NCI-H1092 (cell line): ENCODE measurements around the gene TOX2.

Experiments used
- DNase-seq: peaks from one replicate; lab custom pipeline; 2025; lab: John Stamatoyannopoulos, UW

The TOX2 gene

GRCh38 chr20:44001667-44002596, 87.3 kb downstream of the TOX2 start:
- DNase-seq, result no peak

GRCh38 chr20:44002861-44003260, 88.2 kb downstream of the TOX2 start:
- DNase-seq, result no peak

- DNase-seq, result no peak
Observed at GRCh38 chr20:44003609-44004008, 89.0 kb downstream of the TOX2 start.

- DNase-seq, result no peak
Observed at GRCh38 chr20:44004306-44004915, 89.8 kb downstream of the TOX2 start.

GRCh38 chr20:44005661-44006060, 91.0 kb downstream of the TOX2 start:
- no peak for DNase-seq

GRCh38 chr20:44006126-44006525, 91.5 kb downstream of the TOX2 start:
- no peak for DNase-seq

- DNase-seq, result no peak
Observed at GRCh38 chr20:44006578-44006977, 91.9 kb downstream of the TOX2 start.

- DNase-seq, result no peak
Observed at GRCh38 chr20:44008806-44009678, 94.4 kb downstream of the TOX2 start.

GRCh38 chr20:44009679-44009992, 95.0 kb downstream of the TOX2 start:
- no peak for DNase-seq

- no peak for DNase-seq
Observed at GRCh38 chr20:44010162-44010704, 95.6 kb downstream of the TOX2 start.

- no peak for DNase-seq
Observed at GRCh38 chr20:44011251-44011940, 96.7 kb downstream of the TOX2 start.

- no peak for DNase-seq
Observed at GRCh38 chr20:44012466-44013226, 98.0 kb downstream of the TOX2 start.

GRCh38 chr20:44014807-44015732, 100.4 kb downstream of the TOX2 start:
- DNase-seq, result no peak

GRCh38 chr20:44015733-44016103, 101.1 kb downstream of the TOX2 start:
- DNase-seq, result no peak

- no peak for DNase-seq
Observed at GRCh38 chr20:44016525-44016924, 101.9 kb downstream of the TOX2 start.

GRCh38 chr20:44017211-44017610, 102.6 kb downstream of the TOX2 start:
- DNase-seq, result no peak

- no peak for DNase-seq
Observed at GRCh38 chr20:44017905-44018258, 103.2 kb downstream of the TOX2 start.

- DNase-seq, result peak; percentile 98
Observed at GRCh38 chr20:44018259-44018941, 103.7 kb downstream of the TOX2 start.

GRCh38 chr20:44018942-44019637, 104.4 kb downstream of the TOX2 start:
- DNase-seq, result no peak
